Hepatocyte (in vitro differentiated cells): ENCODE data around the gene VAV3. TPM values are rescaled to one million over a fixed set of nuclear protein-coding genes. Genes with fewer than 3 reads are reported as not detected.

Experiments
- DNase-seq: peaks from one replicate; pipeline ENCODE4 v3.0.0-alpha.2; 2016; ENCODE audit warnings: low spot score
- H2AFZ ChIP-seq: fragments of 200-600 bp; sonication (generic); 2 replicates; pipeline ENCODE4 v1.6.0; 2016; ENCODE audit warnings: antibody characterized with exemption, mild to moderate bottlenecking
- H3K27ac ChIP-seq: fragments of 200-600 bp; sonication (generic); 2 replicates; pipeline ENCODE4 v1.5.1; 2016; ENCODE audit warnings: mild to moderate bottlenecking
- H3K27me3 ChIP-seq: fragments of 200-600 bp; sonication (generic); 2 replicates; pipeline ENCODE4 v1.6.1; 2016
- H3K36me3 ChIP-seq: fragments of 200-600 bp; sonication (generic); replicated peaks from 2 replicates; pipeline ENCODE4 v1.5.1; 2016; ENCODE audit warnings: low read depth; ENCODE audit not compliant: insufficient read depth
- H3K4me1 ChIP-seq: fragments of 200-600 bp; sonication (generic); 2 replicates; pipeline ENCODE4 v1.5.1; 2016; ENCODE audit warnings: mild to moderate bottlenecking, moderate library complexity; ENCODE audit not compliant: insufficient read depth
- H3K4me2 ChIP-seq: fragments of 200-600 bp; sonication (generic); 2 replicates; pipeline ENCODE4 v1.6.0; 2016
- H3K4me3 ChIP-seq: fragments of 200-600 bp; sonication (generic); 2 replicates; pipeline ENCODE4 v1.5.1; 2016; ENCODE audit warnings: mild to moderate bottlenecking
- H3K79me2 ChIP-seq: fragments of 200-600 bp; sonication (generic); 2 replicates; pipeline ENCODE4 v1.6.0; 2017; ENCODE audit warnings: mild to moderate bottlenecking
- H3K9me2 ChIP-seq: fragments of 200-600 bp; sonication (generic); replicated peaks from 2 replicates; pipeline ENCODE4 v1.6.0; 2017; ENCODE audit warnings: mild to moderate bottlenecking; ENCODE audit not compliant: insufficient read depth
- H3K9me3 ChIP-seq: fragments of 200-600 bp; sonication (generic); 2 replicates; pipeline ENCODE4 v1.5.1; 2016; ENCODE audit warnings: low read depth, mild to moderate bottlenecking
- H4K20me1 ChIP-seq: fragments of 200-600 bp; sonication (generic); 2 replicates; pipeline ENCODE4 v1.6.0; 2016; ENCODE audit warnings: mild to moderate bottlenecking; ENCODE audit not compliant: insufficient read depth, poor library complexity, severe bottlenecking
- CTCF ChIP-seq: fragments of 200-600 bp; sonication (generic); IDR thresholded peaks from 2 replicates; pipeline ENCODE4 v1.5.1; 2016; ENCODE audit warnings: antibody characterized with exemption, mild to moderate bottlenecking; ENCODE audit not compliant: poor library complexity
- EZH2 ChIP-seq: fragments of 200-600 bp; sonication (generic); IDR thresholded peaks from 2 replicates; pipeline ENCODE4 v1.6.1; 2016; ENCODE audit warnings: antibody characterized with exemption, mild to moderate bottlenecking, borderline replicate concordance
- EZH2phosphoT487 ChIP-seq: fragments of 200-600 bp; sonication (generic); IDR thresholded peaks from one replicate; pipeline ENCODE4 v1.6.1; 2018; ENCODE audit warnings: antibody characterized with exemption, mild to moderate bottlenecking, low read depth, moderate library complexity; ENCODE audit not compliant: unreplicated experiment, severe bottlenecking
- WGBS: methylation state at CpG from one replicate; pipeline ENCODE4 v1.1.6; 2016; ENCODE audit warnings: low lambda C conversion rate; ENCODE audit errors: missing lambda C conversion rate; 5-methylcytosine and 5-hydroxymethylcytosine counted together
- polyA plus RNA-seq: library from polyadenylated mRNA; unstranded; fragments of >200 nt; fragmentation: Nextera tagmentation; extraction: Ambion mirVana; gene quantifications from 2 replicates; pipeline ENCODE4 v1.2.1, GENCODE V29; 2016
- total RNA-seq: library from RNA; depleted of rRNA; stranded (reverse); fragments of >200 nt; gene quantifications from 2 replicates; pipeline ENCODE4 v1.2.3, GENCODE V29; 2014

Gene VAV3
- total and polyA plus RNA-seq, 2 experiments from 2014 or later = 12.3 to 40.5 TPM

DNA sequence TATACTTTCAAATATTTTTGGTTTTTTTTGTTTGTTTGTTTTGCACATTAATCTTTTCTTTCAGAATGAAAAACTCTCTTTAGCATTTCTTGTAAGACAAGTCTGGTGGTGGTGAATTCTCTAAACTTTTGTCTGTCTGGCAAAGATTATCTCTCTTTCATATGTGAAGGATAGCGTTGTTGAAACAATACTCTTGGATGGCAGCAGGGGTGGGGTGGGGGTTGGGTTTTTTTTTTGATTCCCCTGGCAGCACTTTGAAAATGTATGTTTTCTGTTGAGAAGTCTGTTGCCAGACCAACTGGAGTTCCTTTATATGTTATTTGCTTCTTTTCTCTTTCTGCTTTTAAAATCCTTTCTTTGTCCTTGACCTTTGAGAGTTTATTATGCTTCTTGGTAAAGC lies 160.2 kb downstream of the VAV3 start:
- TF ChIP-seq EZH2phosphoT487 = no peak
- TF ChIP-seq EZH2 = no peak
- no peak for TF ChIP-seq CTCF
- Histone ChIP-seq H3K9me3 (no peaks in the 10 kb centered on the region), H3K4me2 (no peak overlapping the region), H3K4me1 (no peaks in the 10 kb centered on the region), H3K79me2 (no peaks in the 10 kb centered on the region), H4K20me1 (no peaks in the 10 kb centered on the region), H3K4me3 (no peak overlapping the region), H3K27ac (no peak overlapping the region), H3K36me3 (no peaks in the 10 kb centered on the region), H2AFZ (no peak overlapping the region), H3K9me2 (no peaks in the 10 kb centered on the region), H3K27me3 (no peaks in the 10 kb centered on the region)
- 24% methylated on average over 1 of the region's 1 CpG for WGBS
- DNase-seq = no peak

- no peak overlapping the region for H2AFZ ChIP-seq
- H3K4me3 ChIP-seq = no peak overlapping the region
- no peaks in the 10 kb centered on the region for H3K9me2 ChIP-seq
- H3K4me1 ChIP-seq = no peaks in the 10 kb centered on the region
- no peak for DNase-seq
- no peaks in the 10 kb centered on the region for H3K36me3 ChIP-seq
- no peaks in the 10 kb centered on the region for H3K79me2 ChIP-seq
- H3K4me2 ChIP-seq = no peak overlapping the region
- no peaks in the 10 kb centered on the region for H3K27me3 ChIP-seq
- no peaks in the 10 kb centered on the region for H3K9me3 ChIP-seq
- TF ChIP-seq EZH2phosphoT487 (no peak), EZH2 (no peak), CTCF (no peak)
- H4K20me1 ChIP-seq = no peaks in the 10 kb centered on the region
- H3K27ac ChIP-seq = no peak overlapping the region
- 61% methylated on average over 1 of the region's 1 CpG for WGBS
These were observed 160.8 kb downstream of the VAV3 start for GRCh38 chr1:107804134-107804533.

GRCh38 chr1:107803579-107803978 lies 161.4 kb downstream of the VAV3 start:
- H3K9me3 ChIP-seq = no peaks in the 10 kb centered on the region
- H3K4me2 ChIP-seq = no peak overlapping the region
- no peaks in the 10 kb centered on the region for H3K79me2 ChIP-seq
- DNase-seq = no peak
- H3K36me3 ChIP-seq = no peaks in the 10 kb centered on the region
- TF ChIP-seq EZH2phosphoT487 (no peak), CTCF (no peak), EZH2 (no peak)
- H3K27me3 ChIP-seq = no peaks in the 10 kb centered on the region
- WGBS = 77% methylated on average over 1 of the region's 1 CpG
- no peak overlapping the region for H2AFZ ChIP-seq
- no peak overlapping the region for H3K27ac ChIP-seq
- H3K4me1 ChIP-seq = no peaks in the 10 kb centered on the region
- no peaks in the 10 kb centered on the region for H4K20me1 ChIP-seq
- H3K4me3 ChIP-seq = no peak overlapping the region
- H3K9me2 ChIP-seq = no peaks in the 10 kb centered on the region

- H3K79me2 ChIP-seq = no peaks in the 10 kb centered on the region
- no peak overlapping the region for H2AFZ ChIP-seq
- H3K4me1 ChIP-seq = no peaks in the 10 kb centered on the region
- H3K36me3 ChIP-seq = no peaks in the 10 kb centered on the region
- no peak for TF ChIP-seq EZH2phosphoT487
- DNase-seq = no peak
- H3K27me3 ChIP-seq = no peaks in the 10 kb centered on the region
- no peaks in the 10 kb centered on the region for H4K20me1 ChIP-seq
- no peaks in the 10 kb centered on the region for H3K9me2 ChIP-seq
- H3K4me2 ChIP-seq = no peak overlapping the region
- no peaks in the 10 kb centered on the region for H3K9me3 ChIP-seq
- WGBS = 95% methylated on average over 1 of the region's 1 CpG
- H3K27ac ChIP-seq = no peak overlapping the region
- H3K4me3 ChIP-seq = no peak overlapping the region
These were observed 162.3 kb downstream of the VAV3 start for GRCh38 chr1:107802654-107803053.
